WI38 (cell line): ENCODE results near the gene DCLRE1A.

ENCODE experiments used
- H3K4me3 ChIP-seq: 2 replicates; pipeline ENCODE4 v1.5.1; 2011; ENCODE audit warnings: low read depth, mild to moderate bottlenecking, control low read depth, low read length
- CTCF ChIP-seq: IDR thresholded peaks from 2 replicates; pipeline ENCODE4 v1.5.1; 2012; ENCODE audit warnings: low read depth, mild to moderate bottlenecking, control low read depth, low read length

Gene DCLRE1A

DNA sequence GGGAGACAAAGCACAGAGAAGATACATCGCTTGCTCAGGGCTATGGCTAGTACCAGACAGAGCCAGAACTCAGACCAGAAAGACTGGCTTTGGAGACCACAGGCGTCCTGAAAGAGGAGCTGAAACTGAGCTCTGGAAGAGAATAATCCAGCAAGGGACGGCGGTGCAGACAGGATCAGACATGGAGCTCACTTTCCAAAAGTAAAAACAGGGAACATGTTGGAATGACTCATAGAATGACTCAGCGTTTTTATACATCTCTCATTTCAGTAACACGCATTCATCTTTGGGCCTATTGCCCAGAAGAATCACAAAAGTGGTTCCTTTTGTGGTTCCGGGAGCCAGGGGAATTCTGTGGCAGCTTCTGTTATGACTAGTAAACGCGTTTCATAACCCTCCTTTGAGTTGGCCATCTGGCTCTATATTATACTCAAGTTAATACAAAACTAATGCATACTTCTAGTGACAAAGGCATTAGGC is 65.2 kb downstream of the DCLRE1A start:
- no peak overlapping the region for H3K4me3 ChIP-seq
- TF ChIP-seq CTCF, result no peak
